Peyer's patch (tissue), 4 donors: ENCODE data around the gene PWWP2B.

Experiments
- POLR2A ChIP-seq, 2 donors: fragments of 450-650 bp; IDR thresholded peaks; one replicate each; pipeline ENCODE4 v1.5.1; 2017; ENCODE audit warnings: antibody characterized with exemption in 2 of 2, mild to moderate bottlenecking in 2 of 2, moderate library complexity in 2 of 2
- TF ChIP-seq, protein P1 (sequence below), 6 experiments: fragments of 450-650 bp in 4 of 6; fragments of 200-600 bp in 2 of 6; sonication (generic) in 1 of 6; IDR thresholded peaks; one replicate each; pipeline ENCODE4 v1.5.1; 2017 to 2019; ENCODE audit warnings: antibody characterized with exemption in 6 of 6, mild to moderate bottlenecking in 3 of 6, moderate library complexity in 1 of 6

DNA sequence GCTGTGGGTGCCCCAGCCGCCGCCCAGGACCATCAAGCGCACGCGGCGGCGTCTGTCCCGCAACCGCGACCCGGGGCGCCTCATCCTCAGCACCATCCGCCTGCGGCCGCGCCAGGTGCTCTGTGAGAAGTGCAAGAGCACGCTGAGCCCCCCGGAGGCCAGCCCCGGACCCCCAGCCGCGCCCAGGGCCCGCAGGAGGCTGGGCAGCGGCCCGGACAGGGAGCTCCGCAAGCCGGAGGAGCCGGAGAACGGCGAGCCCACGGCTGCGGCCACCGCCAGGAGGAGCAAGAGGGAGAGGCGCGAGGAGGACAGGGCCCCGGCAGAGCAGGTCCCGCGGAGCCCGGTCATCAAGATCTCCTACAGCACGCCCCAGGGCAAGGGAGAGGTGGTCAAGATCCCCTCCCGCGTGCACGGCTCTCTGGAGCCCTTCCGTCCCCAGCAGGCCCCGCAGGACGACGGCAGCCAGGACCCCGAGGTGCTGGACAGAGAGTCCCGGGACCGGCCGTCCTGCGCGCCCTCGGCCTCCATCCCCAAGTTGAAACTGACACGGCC lies 8.0 kb downstream of the PWWP2B start:
- TF ChIP-seq, protein P1, sequence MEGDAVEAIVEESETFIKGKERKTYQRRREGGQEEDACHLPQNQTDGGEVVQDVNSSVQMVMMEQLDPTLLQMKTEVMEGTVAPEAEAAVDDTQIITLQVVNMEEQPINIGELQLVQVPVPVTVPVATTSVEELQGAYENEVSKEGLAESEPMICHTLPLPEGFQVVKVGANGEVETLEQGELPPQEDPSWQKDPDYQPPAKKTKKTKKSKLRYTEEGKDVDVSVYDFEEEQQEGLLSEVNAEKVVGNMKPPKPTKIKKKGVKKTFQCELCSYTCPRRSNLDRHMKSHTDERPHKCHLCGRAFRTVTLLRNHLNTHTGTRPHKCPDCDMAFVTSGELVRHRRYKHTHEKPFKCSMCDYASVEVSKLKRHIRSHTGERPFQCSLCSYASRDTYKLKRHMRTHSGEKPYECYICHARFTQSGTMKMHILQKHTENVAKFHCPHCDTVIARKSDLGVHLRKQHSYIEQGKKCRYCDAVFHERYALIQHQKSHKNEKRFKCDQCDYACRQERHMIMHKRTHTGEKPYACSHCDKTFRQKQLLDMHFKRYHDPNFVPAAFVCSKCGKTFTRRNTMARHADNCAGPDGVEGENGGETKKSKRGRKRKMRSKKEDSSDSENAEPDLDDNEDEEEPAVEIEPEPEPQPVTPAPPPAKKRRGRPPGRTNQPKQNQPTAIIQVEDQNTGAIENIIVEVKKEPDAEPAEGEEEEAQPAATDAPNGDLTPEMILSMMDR (IDR thresholded peaks at IDR 0.05), result no peak
- TF ChIP-seq POLR2A (IDR thresholded peaks at IDR 0.05), result no peak
